ENCODE results near the gene SMARCAL1. TPM values are rescaled to one million over a fixed set of nuclear protein-coding genes. Genes with fewer than 3 reads are reported as not detected.

The SMARCAL1 gene
- total and polyA plus RNA-seq, 4 donors: 3.4 to 9.3 (median 5.4) TPM

DNA sequence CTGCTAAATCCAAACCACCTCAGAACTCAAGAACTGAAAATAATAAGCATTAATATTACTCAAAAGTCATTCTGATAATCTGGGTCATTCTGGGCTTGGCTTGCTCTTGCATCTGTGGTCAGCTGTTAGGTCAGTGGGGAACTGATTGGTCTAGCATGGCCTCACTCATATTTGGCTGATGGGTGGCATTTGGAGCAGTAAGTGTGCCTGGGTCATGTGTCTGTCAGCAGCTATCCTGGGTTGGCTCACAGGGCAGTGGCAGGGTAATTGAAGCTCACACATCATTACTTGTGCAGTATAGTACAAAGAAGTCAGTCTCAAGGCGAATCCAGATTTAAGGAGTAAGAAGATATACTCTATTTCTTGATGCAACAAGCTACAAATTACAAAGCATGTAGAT, 95.9 kb downstream of the SMARCAL1 start:
- Histone ChIP-seq H3K4me1 (ENCODE audit: control insufficient read depth in 4 of 4, insufficient read depth in 4 of 4, low read length in 3 of 4) (no peaks in the 10 kb centered on the region), H3K27ac (ENCODE audit: low read depth in 1 of 2, low read length in 2 of 2) (no peak overlapping the region), H3K27me3 (ENCODE audit: control insufficient read depth in 4 of 4, insufficient read depth in 4 of 4, low read length in 3 of 4) (no peaks in the 10 kb centered on the region), H3K9ac (ENCODE audit: low read depth in 1 of 2, low read length in 2 of 2) (no peak overlapping the region), H3K4me3 (ENCODE audit: low read depth in 1 of 3, low read length in 3 of 3) (no peak overlapping the region), H3K9me3 (ENCODE audit: control insufficient read depth in 4 of 4, low read length in 3 of 4) (no peaks in the 10 kb centered on the region), H3K36me3 (ENCODE audit: control insufficient read depth in 4 of 4, insufficient read depth in 3 of 4, low read depth in 1 of 4, low read length in 3 of 4) (peaks cover 1 to 15% (median 12%) of the 10 kb centered on the region in 4 donors)
- 98% methylated on average over 1 of the region's 1 CpG for WGBS
- no peak for TF ChIP-seq EGR1 (IDR thresholded peaks at IDR 0.05; ENCODE audit: low read depth in 2 of 2)
- TF ChIP-seq RXRA (IDR thresholded peaks at IDR 0.05): no peak
- no peak for TF ChIP-seq FOXA1 (IDR thresholded peaks at IDR 0.05)
- no peak for TF ChIP-seq RAD21 (IDR thresholded peaks at IDR 0.05)
- TF ChIP-seq YY1 (IDR thresholded peaks at IDR 0.05): no peak
- TF ChIP-seq HNF4A (conservative IDR thresholded peaks at IDR 0.05): no peak
- no peak for DNase-seq (ENCODE audit: low spot score)

DNA sequence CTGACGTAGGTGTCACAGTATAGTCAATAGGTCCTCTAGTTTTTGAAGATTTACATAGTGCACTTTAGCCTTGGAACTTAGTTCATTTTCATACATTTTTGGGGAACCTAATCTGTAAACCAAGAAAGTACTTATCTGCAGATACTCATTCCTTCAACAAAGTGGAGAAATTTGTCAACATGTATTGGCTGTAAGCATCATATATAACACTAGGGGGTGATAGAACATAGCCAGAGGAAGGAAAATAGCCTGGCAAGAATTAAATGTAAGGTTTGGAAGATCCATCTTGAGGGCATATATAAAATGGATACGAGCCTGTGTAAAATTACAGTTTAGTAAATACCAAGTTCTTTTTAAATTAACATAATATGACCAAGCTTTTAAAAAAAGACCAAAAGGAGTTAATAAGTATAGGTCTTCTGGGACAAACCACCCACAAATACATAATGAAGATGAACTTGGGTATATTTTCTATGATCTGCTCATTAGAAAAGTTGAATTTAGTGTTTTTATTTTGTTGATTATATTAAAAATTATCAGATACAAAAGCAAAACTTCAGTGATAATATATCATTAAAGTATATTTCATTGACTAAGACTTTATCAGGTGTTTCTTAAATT, 104.6 kb downstream of the SMARCAL1 start:
- Histone ChIP-seq H3K9me3 (ENCODE audit: control insufficient read depth in 4 of 4, low read length in 3 of 4) (no peaks in the 10 kb centered on the region), H3K27ac (ENCODE audit: low read depth in 1 of 2, low read length in 2 of 2) (no peak overlapping the region), H3K4me1 (ENCODE audit: control insufficient read depth in 4 of 4, insufficient read depth in 4 of 4, low read length in 3 of 4) (peaks cover 0 to 11% (median 4%) of the 10 kb centered on the region in 4 donors), H3K4me3 (ENCODE audit: low read depth in 1 of 3, low read length in 3 of 3) (no peak overlapping the region), H3K36me3 (ENCODE audit: control insufficient read depth in 4 of 4, insufficient read depth in 3 of 4, low read depth in 1 of 4, low read length in 3 of 4) (no peaks in the 10 kb centered on the region), H3K9ac (ENCODE audit: low read depth in 1 of 2, low read length in 2 of 2) (no peak overlapping the region), H3K27me3 (ENCODE audit: control insufficient read depth in 4 of 4, insufficient read depth in 4 of 4, low read length in 3 of 4) (no peaks in the 10 kb centered on the region)
- DNase-seq (ENCODE audit: low spot score): no peak
- 44% methylated on average over 2 of the region's 2 CpGs for WGBS
- TF ChIP-seq FOXA1 (IDR thresholded peaks at IDR 0.05): peak; percentile 36
- TF ChIP-seq, protein P1, sequence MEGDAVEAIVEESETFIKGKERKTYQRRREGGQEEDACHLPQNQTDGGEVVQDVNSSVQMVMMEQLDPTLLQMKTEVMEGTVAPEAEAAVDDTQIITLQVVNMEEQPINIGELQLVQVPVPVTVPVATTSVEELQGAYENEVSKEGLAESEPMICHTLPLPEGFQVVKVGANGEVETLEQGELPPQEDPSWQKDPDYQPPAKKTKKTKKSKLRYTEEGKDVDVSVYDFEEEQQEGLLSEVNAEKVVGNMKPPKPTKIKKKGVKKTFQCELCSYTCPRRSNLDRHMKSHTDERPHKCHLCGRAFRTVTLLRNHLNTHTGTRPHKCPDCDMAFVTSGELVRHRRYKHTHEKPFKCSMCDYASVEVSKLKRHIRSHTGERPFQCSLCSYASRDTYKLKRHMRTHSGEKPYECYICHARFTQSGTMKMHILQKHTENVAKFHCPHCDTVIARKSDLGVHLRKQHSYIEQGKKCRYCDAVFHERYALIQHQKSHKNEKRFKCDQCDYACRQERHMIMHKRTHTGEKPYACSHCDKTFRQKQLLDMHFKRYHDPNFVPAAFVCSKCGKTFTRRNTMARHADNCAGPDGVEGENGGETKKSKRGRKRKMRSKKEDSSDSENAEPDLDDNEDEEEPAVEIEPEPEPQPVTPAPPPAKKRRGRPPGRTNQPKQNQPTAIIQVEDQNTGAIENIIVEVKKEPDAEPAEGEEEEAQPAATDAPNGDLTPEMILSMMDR (IDR thresholded peaks at IDR 0.05; ENCODE audit: low read depth, low read length, missing input control): peak; percentile 78
- peak; percentile 40 for TF ChIP-seq FOXA2 (IDR thresholded peaks at IDR 0.05)
- TF ChIP-seq RXRA (IDR thresholded peaks at IDR 0.05): no peak
- TF ChIP-seq YY1 (IDR thresholded peaks at IDR 0.05): no peak
- TF ChIP-seq RAD21 (IDR thresholded peaks at IDR 0.05): peak; percentile 98

DNA sequence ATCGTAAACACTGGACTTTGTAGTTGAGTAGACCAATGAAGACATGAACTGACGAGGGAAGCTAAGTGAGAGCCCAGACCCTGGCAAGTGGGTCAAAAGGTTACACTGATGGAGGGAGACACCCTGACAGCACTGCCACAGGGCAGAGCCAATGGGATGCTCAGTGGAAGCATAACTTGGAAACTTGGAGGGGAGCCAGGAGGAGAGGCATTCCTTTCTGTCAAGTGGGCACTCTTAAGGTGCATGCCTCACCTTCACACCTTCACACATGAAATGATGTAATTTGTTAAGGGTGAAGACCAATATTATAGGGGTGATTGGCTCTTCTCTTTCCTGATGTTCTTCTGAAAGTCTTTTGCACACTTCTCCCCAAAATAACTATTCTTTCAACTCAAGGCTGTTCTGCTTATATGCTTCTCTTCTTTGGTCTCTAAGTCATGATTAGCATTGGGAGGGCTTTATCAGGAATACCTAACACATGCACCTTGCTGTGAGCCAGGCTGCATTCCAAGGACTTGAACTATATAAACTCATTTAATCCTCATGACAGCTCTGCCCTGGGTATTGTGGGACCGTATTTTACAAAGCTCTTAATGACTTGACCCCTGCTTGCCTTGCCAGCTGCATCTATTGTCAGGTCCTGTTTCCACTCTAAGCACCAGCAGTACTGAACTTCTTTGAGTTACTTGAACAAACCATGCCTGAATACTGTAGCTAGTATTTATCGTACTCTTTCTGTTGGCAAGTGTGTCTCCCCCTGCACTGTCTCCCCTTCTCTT, 105.4 kb downstream of the SMARCAL1 start:
- Histone ChIP-seq H3K9ac (ENCODE audit: low read depth in 1 of 2, low read length in 2 of 2) (no peak overlapping the region), H3K9me3 (ENCODE audit: control insufficient read depth in 4 of 4, low read length in 3 of 4) (no peaks in the 10 kb centered on the region)
- 94% methylated on average over 4 of the region's 4 CpGs for WGBS

More for the DNA sequence above, 105.4 kb downstream of the SMARCAL1 start:
- no peaks in the 10 kb centered on the region for H3K27me3 ChIP-seq (ENCODE audit: control insufficient read depth in 4 of 4, insufficient read depth in 4 of 4, low read length in 3 of 4)
- TF ChIP-seq JUND (IDR thresholded peaks at IDR 0.05): no peak
- TF ChIP-seq EGR1 (IDR thresholded peaks at IDR 0.05; ENCODE audit: low read depth in 2 of 2): no peak
- no peak for TF ChIP-seq GABPA (IDR thresholded peaks at IDR 0.05 in 1 of 2, conservative IDR thresholded peaks at IDR 0.05 in 1 of 2)
- TF ChIP-seq FOXA1 (IDR thresholded peaks at IDR 0.05): no peak
- no peak for TF ChIP-seq FOXA2 (IDR thresholded peaks at IDR 0.05)
- TF ChIP-seq, protein P2, sequence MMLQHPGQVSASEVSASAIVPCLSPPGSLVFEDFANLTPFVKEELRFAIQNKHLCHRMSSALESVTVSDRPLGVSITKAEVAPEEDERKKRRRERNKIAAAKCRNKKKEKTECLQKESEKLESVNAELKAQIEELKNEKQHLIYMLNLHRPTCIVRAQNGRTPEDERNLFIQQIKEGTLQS (IDR thresholded peaks at IDR 0.05): no peak
- no peak for TF ChIP-seq HNF4G (IDR thresholded peaks at IDR 0.05)
- TF ChIP-seq, protein P3, sequence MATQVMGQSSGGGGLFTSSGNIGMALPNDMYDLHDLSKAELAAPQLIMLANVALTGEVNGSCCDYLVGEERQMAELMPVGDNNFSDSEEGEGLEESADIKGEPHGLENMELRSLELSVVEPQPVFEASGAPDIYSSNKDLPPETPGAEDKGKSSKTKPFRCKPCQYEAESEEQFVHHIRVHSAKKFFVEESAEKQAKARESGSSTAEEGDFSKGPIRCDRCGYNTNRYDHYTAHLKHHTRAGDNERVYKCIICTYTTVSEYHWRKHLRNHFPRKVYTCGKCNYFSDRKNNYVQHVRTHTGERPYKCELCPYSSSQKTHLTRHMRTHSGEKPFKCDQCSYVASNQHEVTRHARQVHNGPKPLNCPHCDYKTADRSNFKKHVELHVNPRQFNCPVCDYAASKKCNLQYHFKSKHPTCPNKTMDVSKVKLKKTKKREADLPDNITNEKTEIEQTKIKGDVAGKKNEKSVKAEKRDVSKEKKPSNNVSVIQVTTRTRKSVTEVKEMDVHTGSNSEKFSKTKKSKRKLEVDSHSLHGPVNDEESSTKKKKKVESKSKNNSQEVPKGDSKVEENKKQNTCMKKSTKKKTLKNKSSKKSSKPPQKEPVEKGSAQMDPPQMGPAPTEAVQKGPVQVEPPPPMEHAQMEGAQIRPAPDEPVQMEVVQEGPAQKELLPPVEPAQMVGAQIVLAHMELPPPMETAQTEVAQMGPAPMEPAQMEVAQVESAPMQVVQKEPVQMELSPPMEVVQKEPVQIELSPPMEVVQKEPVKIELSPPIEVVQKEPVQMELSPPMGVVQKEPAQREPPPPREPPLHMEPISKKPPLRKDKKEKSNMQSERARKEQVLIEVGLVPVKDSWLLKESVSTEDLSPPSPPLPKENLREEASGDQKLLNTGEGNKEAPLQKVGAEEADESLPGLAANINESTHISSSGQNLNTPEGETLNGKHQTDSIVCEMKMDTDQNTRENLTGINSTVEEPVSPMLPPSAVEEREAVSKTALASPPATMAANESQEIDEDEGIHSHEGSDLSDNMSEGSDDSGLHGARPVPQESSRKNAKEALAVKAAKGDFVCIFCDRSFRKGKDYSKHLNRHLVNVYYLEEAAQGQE (IDR thresholded peaks at IDR 0.05): no peak
- TF ChIP-seq RAD21 (IDR thresholded peaks at IDR 0.05): no peak
- TF ChIP-seq, protein P1 (IDR thresholded peaks at IDR 0.05; ENCODE audit: low read depth, low read length, missing input control): no peak
- TF ChIP-seq SP1 (IDR thresholded peaks at IDR 0.05): no peak
- no peak overlapping the region for H3K4me3 ChIP-seq (ENCODE audit: low read depth in 1 of 3, low read length in 3 of 3)
- no peak for DNase-seq (ENCODE audit: low spot score)
- H3K27ac ChIP-seq (ENCODE audit: low read depth in 1 of 2, low read length in 2 of 2): no peak overlapping the region
- no peaks in the 10 kb centered on the region for H3K36me3 ChIP-seq (ENCODE audit: control insufficient read depth in 4 of 4, insufficient read depth in 3 of 4, low read depth in 1 of 4, low read length in 3 of 4)
- peaks cover 0 to 15% (median 6%) of the 10 kb centered on the region in 4 donors for H3K4me1 ChIP-seq (ENCODE audit: control insufficient read depth in 4 of 4, insufficient read depth in 4 of 4, low read length in 3 of 4)

Measured in liver (tissue), 9 donors.